Measurements from ENCODE around the gene CYP2A7. TPM values are rescaled to one million over a fixed set of nuclear protein-coding genes. Genes with fewer than 3 reads are reported as not detected.
"Not testable (repeated sequence)": the region's sequence is repeated elsewhere in the genome, so short reads cannot be mapped to it uniquely, and the experiment has no call there.

Gene CYP2A7
- total RNA-seq, 1 experiment from 2014 or later, result not detected

DNA sequence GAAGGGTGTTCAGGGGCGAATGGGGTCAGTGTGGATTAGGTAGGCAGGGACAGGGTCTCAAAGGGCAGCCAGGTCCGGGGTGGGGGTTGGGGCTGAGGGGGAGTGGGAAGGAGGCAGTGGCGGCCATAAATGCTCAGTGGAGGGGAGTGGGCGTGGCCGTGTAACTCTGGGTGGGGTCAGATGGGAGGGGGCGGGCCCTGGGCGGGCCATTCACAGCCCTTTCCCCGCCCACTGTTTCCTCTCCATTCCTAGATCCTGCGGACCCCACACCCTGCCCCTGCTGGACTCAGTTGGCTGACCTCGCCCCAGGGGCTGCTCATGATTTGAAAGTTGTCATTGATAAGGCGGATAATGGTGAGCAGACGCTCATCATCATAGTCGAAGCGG, 55.7 kb downstream of the CYP2A7 start:
- DNase-seq (ENCODE audit: low read depth); in situ Hi-C loops (cut with HindIII; ENCODE audit: low pct_unique_long_range_greater_than_20kb, low sequenced_read_pairs): not testable (repeated sequence)

DNA sequence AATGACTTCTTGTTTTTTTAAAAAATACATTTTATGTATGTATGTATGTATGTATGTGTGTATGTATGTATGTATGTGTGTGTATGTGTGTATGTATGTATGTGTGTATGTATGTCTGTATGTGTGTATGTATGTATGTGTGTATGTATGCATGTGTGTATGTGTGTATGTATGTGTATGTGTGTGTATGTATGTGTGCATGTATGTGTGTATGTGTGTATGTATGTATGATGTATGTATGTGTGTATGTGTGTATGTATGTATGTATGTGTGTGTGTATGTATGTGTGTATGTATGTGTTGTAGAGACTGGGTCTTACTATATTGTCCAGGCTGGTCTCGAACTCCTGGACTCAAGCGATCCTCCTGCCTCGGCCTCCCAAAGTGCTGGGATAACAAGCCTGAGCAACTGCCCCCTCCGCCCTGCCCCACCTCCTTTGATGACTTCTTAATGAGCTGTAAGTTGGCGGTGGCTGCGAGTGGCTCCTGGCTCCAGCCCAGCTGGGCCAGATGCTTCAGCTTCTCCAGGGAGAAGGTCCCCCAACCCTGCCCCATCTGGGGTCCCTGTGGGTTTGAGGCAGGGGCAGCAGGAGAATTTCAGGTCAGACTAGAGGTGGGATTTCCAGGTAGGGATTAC, 56.5 kb downstream of the CYP2A7 start:
- in situ Hi-C loops (cut with HindIII; ENCODE audit: low pct_unique_long_range_greater_than_20kb, low sequenced_read_pairs); DNase-seq (ENCODE audit: low read depth): not testable (repeated sequence)

Other genes with a start within 250 kb of the CYP2A7 start
- gene NUMBL, start 191.6 kb downstream of the CYP2A7 start, total RNA-seq (2014; rRNA removed; shearing (Covaris generic); ENCODE audit: low replicate concordance), result 22.2 and 39.0 TPM in 2 replicates
- 81.8 and 159 TPM in 2 replicates for gene COQ8B, start 165.3 kb downstream of the CYP2A7 start, total RNA-seq (2014; rRNA removed; shearing (Covaris generic); ENCODE audit: low replicate concordance)
- gene ITPKC, start 165.1 kb downstream of the CYP2A7 start, total RNA-seq (2014; rRNA removed; shearing (Covaris generic); ENCODE audit: low replicate concordance), result 23.1 and 25.3 TPM in 2 replicates
- gene ACTMAP, start 131.8 kb downstream of the CYP2A7 start, total RNA-seq (2014; rRNA removed; shearing (Covaris generic); ENCODE audit: low replicate concordance), result 3.3 and 5.2 TPM in 2 replicates
- gene SNRPA, start 131.0 kb downstream of the CYP2A7 start, total RNA-seq (2014; rRNA removed; shearing (Covaris generic); ENCODE audit: low replicate concordance), result 51.1 and 64.3 TPM in 2 replicates
- gene MIA, start 106.7 kb downstream of the CYP2A7 start, total RNA-seq (2014; rRNA removed; shearing (Covaris generic); ENCODE audit: low replicate concordance), result not detected in 2 replicates
- gene RAB4B, start 104.0 kb downstream of the CYP2A7 start, total RNA-seq (2014; rRNA removed; shearing (Covaris generic); ENCODE audit: low replicate concordance), result 62.7 and 79.7 TPM in 2 replicates
- 98.8 and 138 TPM in 2 replicates for gene EGLN2, start 83.0 kb downstream of the CYP2A7 start, total RNA-seq (2014; rRNA removed; shearing (Covaris generic); ENCODE audit: low replicate concordance)
- gene CYP2A6, start 31.8 kb downstream of the CYP2A7 start, total RNA-seq (2014; rRNA removed; shearing (Covaris generic); ENCODE audit: low replicate concordance), result not detected in 2 replicates
- gene CYP2B6, start 109.1 kb upstream of the CYP2A7 start, total RNA-seq (2014; rRNA removed; shearing (Covaris generic); ENCODE audit: low replicate concordance), result not detected in 2 replicates
- not detected in 2 replicates for gene CYP2A13, start 206.2 kb upstream of the CYP2A7 start, total RNA-seq (2014; rRNA removed; shearing (Covaris generic); ENCODE audit: low replicate concordance)
- not detected in 2 replicates for gene CYP2F1, start 232.2 kb upstream of the CYP2A7 start, total RNA-seq (2014; rRNA removed; shearing (Covaris generic); ENCODE audit: low replicate concordance)

Measured in Caki2 (cell line).